Lung microvascular endothelial cell (primary cell): Measurements from ENCODE around the gene RGS14. TPM values are rescaled to one million over a fixed set of nuclear protein-coding genes. Genes with fewer than 3 reads are reported as not detected.

Experiments
- DNase-seq, 2 donors: peaks; one replicate each; pipeline versions ENCODE4 v3.0.0 to v3.0.0-alpha.2; 2010; ENCODE audit warnings: low read depth in 2 of 2
- total RNA-seq: library from RNA; depleted of rRNA; stranded (reverse); fragments of >200 nt; gene quantifications from 2 replicates; pipeline ENCODE4 v1.2.1, GENCODE V29; 2014

Gene RGS14, protein sequence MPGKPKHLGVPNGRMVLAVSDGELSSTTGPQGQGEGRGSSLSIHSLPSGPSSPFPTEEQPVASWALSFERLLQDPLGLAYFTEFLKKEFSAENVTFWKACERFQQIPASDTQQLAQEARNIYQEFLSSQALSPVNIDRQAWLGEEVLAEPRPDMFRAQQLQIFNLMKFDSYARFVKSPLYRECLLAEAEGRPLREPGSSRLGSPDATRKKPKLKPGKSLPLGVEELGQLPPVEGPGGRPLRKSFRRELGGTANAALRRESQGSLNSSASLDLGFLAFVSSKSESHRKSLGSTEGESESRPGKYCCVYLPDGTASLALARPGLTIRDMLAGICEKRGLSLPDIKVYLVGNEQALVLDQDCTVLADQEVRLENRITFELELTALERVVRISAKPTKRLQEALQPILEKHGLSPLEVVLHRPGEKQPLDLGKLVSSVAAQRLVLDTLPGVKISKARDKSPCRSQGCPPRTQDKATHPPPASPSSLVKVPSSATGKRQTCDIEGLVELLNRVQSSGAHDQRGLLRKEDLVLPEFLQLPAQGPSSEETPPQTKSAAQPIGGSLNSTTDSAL
- 2.8 and 4.4 TPM in 2 replicates for total RNA-seq

DNA sequence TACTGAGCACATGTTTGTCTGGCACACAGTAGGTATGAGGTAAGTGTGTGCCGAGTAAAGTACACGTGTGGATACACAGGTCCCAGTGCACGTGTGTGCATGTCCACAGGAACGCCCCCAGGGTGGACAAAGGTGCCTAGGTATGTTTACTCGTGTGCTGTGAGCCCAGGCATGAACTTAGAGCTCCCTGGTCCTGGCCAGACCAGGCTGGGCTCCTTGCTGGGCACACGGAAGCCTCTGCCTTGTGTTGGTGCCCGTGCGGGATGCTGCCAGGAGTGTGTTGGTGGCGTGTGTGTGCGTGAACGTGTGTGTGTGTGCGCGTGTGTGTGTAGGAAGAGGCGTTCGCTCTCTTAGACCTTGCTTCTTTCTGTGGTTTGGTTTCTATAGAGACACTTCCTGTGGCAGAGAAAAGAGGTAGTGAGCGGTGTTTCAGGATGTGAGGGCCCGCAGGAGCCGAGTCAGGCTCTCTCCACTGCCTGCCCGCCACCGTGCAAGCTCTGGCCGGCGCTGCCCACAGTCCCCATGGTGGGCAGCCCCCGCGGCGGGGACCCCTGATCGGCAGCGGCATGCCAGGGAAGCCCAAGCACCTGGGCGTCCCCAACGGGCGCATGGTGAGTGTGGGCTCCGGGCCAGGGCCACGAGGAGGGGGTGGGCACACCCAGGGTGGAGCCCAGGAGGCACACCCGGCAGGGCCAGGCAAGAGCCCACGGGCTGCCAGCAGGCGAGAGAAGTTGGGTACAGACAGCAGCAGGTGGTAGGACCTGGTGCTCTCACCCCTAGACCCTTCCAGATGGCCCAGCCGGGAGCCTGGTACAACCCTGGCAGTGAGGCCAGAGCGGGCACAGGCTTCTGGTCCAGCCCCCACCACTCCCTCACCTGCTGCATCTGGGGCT, at the start of gene RGS14:
Gene RGS14, plus strand, starts transcription at position 466 of the 893 bp plus-strand sequence. Its CDS starts 101 bp downstream, at position 567.
- DNase-seq = peak; percentile 83 to 91

DNA sequence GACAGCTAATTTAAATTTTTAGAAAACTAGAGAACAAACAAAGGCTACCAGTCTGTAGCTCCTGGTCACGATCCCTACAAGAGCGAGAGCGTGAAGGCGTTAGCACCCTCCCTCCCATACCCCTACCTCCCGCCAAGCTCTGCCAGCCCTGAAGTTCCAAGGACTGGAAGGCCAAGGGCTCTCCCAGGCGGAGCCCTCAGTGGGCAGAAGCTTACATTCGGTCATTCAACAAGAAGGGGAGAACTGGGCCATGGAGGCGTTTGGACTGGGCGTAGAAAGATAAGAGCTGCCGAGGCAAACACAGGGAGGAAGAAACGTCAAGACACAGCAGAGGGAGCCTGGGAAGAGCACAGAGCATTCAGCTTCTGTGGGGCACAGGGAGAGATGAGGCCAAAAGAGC, 49.0 kb upstream of the RGS14 start:
- no peak for DNase-seq

DNA sequence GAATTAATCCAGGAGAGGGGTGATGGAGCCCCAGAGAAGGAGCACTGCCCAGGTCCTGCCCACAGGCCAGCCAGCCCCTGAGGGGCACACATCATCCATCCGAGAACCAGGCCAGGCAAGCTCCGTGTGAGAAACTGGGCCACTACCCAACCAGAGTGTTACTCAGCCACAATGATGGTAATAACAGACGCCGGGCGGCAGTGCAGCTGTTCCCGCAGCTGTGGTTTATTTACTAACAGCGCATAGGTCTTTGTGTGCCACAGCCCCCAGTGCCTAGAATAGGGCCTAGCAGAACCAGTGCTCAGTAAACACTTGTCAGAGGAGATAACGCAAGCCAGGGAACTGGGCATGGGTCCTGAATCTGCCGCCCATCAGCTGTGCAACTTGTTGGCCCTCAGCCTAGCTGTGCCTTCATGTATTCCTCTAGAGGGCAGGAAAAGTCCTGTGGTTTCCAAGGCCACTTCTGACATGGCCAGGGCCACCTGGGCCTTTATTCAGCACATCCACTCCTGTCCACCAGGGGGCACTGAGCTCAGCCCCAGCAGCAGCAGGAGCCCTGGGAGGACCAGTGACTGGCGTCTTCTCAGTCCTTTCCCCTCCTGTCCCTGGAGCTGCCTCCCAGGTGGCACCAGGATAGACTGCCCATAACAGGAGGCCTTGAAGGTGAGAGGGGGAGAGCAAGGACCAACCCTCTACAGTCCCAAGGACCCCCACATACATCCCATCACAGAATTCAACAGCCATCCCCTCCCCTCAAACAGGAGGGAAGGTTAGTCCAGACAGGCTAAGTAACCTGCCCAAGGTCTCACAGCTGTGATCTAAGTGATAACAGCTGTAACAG, 48.2 kb upstream of the RGS14 start:
- DNase-seq = peak; percentile 78 to 80

DNA sequence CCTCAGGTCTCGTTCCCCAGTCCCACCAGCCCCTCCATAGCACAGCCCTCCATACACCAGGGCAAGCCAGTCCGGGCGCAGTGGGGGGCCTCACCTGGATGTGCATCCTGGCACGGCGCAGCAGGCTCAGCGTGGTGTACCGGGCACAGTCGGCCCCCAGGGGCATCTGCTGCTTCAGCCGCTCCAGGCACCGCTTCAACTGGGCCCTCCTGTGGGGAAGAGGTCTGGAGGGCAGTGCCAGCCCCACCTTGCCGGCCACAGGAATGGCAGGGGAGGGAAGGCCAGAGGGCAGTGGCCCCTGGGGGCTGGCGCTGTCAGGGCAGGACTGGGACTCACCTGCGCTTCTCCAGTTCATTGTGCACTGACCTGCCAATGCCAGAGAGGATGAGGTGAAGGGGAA, 47.4 kb upstream of the RGS14 start:
- DNase-seq = no peak

DNA sequence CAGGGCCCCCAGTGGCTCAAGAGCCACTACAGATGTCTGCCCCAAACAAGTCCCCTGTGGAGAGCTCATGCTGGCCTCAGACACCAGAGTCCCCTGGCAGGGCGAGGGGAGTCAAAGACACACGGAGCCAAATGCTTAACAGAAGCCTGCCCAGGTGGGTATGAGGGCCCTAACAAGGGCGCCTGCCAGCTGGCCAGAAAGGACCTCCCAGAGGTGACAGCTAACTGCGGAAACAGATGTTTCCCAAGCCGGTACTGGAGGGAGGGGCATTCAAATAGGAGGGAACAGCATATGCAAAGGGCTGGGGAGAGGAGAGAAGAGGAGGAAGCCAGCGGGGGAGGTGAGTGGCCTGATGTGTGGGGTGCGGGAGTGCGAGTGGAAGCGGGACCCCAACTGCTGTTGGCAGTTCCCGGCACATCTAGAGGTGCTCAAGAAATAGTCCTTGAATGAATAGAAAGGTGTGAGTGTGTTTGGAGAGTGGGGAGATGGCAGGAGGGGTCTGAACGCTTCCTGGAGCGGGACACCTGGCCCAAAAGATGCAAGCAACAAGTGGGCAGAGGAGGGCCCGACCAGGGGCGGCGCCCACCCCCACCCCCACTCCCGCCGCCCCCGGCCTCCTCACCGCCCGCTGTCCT, 46.9 kb upstream of the RGS14 start:
- DNase-seq = peak; percentile 52 to 93

DNA sequence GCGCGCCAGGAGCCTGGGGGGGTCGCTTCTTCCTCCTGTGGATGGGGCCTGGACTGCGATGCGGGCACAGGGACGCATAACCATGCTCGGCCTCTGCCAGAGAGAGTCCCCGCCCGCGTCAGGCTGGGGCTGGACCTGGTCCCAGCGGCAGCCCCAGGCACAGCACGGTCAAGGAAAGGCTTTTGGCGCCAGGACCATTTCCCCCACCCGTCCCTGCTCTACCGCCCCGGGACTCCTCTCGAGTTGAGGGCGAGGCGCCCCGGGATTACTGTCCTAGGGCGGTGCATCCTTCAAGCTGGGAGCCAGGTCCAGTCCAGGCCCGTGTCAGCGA, 46.4 kb upstream of the RGS14 start:
- peak in 1 of 2 donors; percentile 38 for DNase-seq

GRCh38 chr5:177311723-177312648, 45.7 kb upstream of the RGS14 start, which contains the start of gene MXD3:
TSS of gene MXD3 (minus strand) at chr5:177311898. CDS start at chr5:177311830, 68 bp downstream.
- peak; percentile 93 to 94 for DNase-seq

DNA sequence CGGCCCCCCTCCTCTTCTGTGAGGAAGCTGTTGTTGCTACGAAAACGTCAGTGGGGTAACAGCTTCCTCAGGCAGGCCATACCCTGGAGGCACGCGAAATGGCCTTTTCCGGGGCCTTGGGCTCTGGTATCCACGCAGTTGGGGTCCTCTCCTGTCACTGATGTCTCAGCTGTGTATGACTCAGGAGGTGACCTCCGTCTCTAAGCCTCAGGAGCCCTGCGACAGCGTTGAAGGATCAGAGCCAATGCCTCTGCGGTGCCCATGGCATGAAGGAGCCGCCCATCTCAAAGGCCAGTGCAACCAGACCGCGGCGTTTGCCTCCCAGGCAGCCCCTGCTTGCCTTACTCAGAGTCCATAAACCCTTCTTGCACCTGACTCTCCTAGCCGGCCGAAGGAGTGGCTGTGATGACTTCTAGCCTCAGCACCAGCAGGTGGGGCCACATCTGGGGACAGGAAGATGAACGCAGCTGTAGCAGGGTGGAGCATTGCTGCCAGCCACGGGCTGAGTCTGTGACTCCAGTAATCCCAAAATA, 45.0 kb upstream of the RGS14 start:
- DNase-seq = no peak

GRCh38 chr5:177313561-177314259, 44.0 kb upstream of the RGS14 start:
- DNase-seq = no peak

- DNase-seq = no peak
Observed at GRCh38 chr5:177314376-177315342, 43.1 kb upstream of the RGS14 start.

GRCh38 chr5:177315411-177315810, 42.3 kb upstream of the RGS14 start:
- no peak for DNase-seq

DNA sequence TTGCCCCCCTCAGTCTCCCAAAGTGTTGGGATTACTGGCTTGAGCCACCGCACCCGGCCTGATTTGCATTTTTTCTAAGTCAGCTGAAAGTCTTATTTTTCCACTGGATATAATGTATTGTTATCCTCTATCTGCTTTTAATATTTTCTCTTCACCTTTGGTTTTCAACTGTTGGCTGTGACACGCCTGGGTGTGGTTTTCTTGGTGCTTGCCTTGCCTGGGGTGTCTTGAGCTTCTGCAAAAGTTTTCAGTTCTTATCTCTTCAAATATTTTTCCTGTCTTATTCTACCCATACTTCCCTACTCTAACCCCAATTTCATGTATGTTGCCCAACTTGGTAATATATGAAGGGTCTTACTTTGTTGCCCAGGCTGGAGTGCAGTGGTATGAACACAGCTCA, 41.7 kb upstream of the RGS14 start:
- DNase-seq = no peak

- DNase-seq = peak; percentile 84 to 85
Observed at GRCh38 chr5:177317959-177318377, 39.8 kb upstream of the RGS14 start.

- DNase-seq = no peak
Observed at GRCh38 chr5:177319913-177320588, 37.7 kb upstream of the RGS14 start.

GRCh38 chr5:177320879-177321278, 36.8 kb upstream of the RGS14 start:
- no peak for DNase-seq

- no peak for DNase-seq
Observed at GRCh38 chr5:177325868-177326381, 31.8 kb upstream of the RGS14 start.
